ENCODE measurements around the gene EXOC1L.

EXOC1L gene

GRCh38 chr4:55849724-55850123 is 30.1 kb downstream of the EXOC1L start:
- H3K4me3 ChIP-seq (ENCODE audit: low read length): no peak overlapping the region
- peaks cover 12% of the 10 kb centered on the region for H3K79me2 ChIP-seq (ENCODE audit: control insufficient read depth, low read length)
- no peaks in the 10 kb centered on the region for H3K27me3 ChIP-seq (ENCODE audit: control insufficient read depth, low read length)
- H3K9me3 ChIP-seq (ENCODE audit: control insufficient read depth, insufficient read depth, low read length): peaks cover 4% of the 10 kb centered on the region; the same call in 1 of the 2 replicates
- H3K9me2 ChIP-seq (replicated peaks; ENCODE audit: control insufficient read depth, low read length): no peaks in the 10 kb centered on the region
- no peaks in the 10 kb centered on the region for H4K20me1 ChIP-seq (ENCODE audit: control insufficient read depth, insufficient read depth, low read depth, low read length)
- H3K27ac ChIP-seq (ENCODE audit: low read depth, low read length): no peak overlapping the region
- H3K4me2 ChIP-seq (ENCODE audit: low read length): no peak overlapping the region
- TF ChIP-seq CTCF (IDR thresholded peaks at IDR 0.05; ENCODE audit: low read depth, low read length, poor library complexity, severe bottlenecking): no peak
- no peak for TF ChIP-seq EZH2phosphoT487 (IDR thresholded peaks at IDR 0.05; ENCODE audit: borderline replicate concordance, low read length)
- H3K4me1 ChIP-seq (ENCODE audit: control insufficient read depth, low read length): peaks cover 12% of the 10 kb centered on the region
- no peaks in the 10 kb centered on the region for H3F3A ChIP-seq (ENCODE audit: control insufficient read depth, insufficient read depth)
- peaks cover 3% of the 10 kb centered on the region; the same call in 1 of the 2 replicates for H3K36me3 ChIP-seq (ENCODE audit: control insufficient read depth, low read length)

GRCh38 chr4:55851885-55852284 is 32.3 kb downstream of the EXOC1L start:
- Histone ChIP-seq H4K20me1 (ENCODE audit: control insufficient read depth, insufficient read depth, low read depth, low read length) (no peaks in the 10 kb centered on the region), H3K27ac (ENCODE audit: low read depth, low read length) (no peak overlapping the region), H3K9me3 (ENCODE audit: control insufficient read depth, insufficient read depth, low read length) (peaks cover 11% of the 10 kb centered on the region; the same call in 1 of the 2 replicates), H3K4me3 (ENCODE audit: low read length) (no peak overlapping the region), H3K9me2 (replicated peaks; ENCODE audit: control insufficient read depth, low read length) (no peaks in the 10 kb centered on the region), H3K36me3 (ENCODE audit: control insufficient read depth, low read length) (peaks cover 13% of the 10 kb centered on the region), H3K79me2 (ENCODE audit: control insufficient read depth, low read length) (peaks cover 33% of the 10 kb centered on the region), H3K4me1 (ENCODE audit: control insufficient read depth, low read length) (peaks cover 26% of the 10 kb centered on the region), H3K4me2 (ENCODE audit: low read length) (no peak overlapping the region), H3F3A (ENCODE audit: control insufficient read depth, insufficient read depth) (no peaks in the 10 kb centered on the region), H3K27me3 (ENCODE audit: control insufficient read depth, low read length) (no peaks in the 10 kb centered on the region)
- no peak for TF ChIP-seq CTCF (IDR thresholded peaks at IDR 0.05; ENCODE audit: low read depth, low read length, poor library complexity, severe bottlenecking)
- no peak for TF ChIP-seq EZH2phosphoT487 (IDR thresholded peaks at IDR 0.05; ENCODE audit: borderline replicate concordance, low read length)

- peaks cover 17% of the 10 kb centered on the region; the same call in 1 of the 2 replicates for H3K9me3 ChIP-seq (ENCODE audit: control insufficient read depth, insufficient read depth, low read length)
- H3K9me2 ChIP-seq (replicated peaks; ENCODE audit: control insufficient read depth, low read length): no peaks in the 10 kb centered on the region
- H3K4me1 ChIP-seq (ENCODE audit: control insufficient read depth, low read length): peaks cover 33% of the 10 kb centered on the region
- peaks cover 27% of the 10 kb centered on the region for H3K36me3 ChIP-seq (ENCODE audit: control insufficient read depth, low read length)
- peaks cover 48% of the 10 kb centered on the region for H3K79me2 ChIP-seq (ENCODE audit: control insufficient read depth, low read length)
- H3K27me3 ChIP-seq (ENCODE audit: control insufficient read depth, low read length): no peaks in the 10 kb centered on the region
- no peaks in the 10 kb centered on the region for H4K20me1 ChIP-seq (ENCODE audit: control insufficient read depth, insufficient read depth, low read depth, low read length)
- peak within 1 kb of the TSS; percentile 76 for H3K4me2 ChIP-seq (ENCODE audit: low read length)
- H3F3A ChIP-seq (ENCODE audit: control insufficient read depth, insufficient read depth): 0 out of 2 replicates have a peak, but pooled peaks cover 2% of the 10 kb centered on the region
- H3K4me3 ChIP-seq (ENCODE audit: low read length): peak within 1 kb of the TSS; percentile 96
- H3K27ac ChIP-seq (ENCODE audit: low read depth, low read length): peak within 1 kb of the TSS; percentile 34
- TF ChIP-seq EZH2phosphoT487 (IDR thresholded peaks at IDR 0.05; ENCODE audit: borderline replicate concordance, low read length) (no peak), CTCF (IDR thresholded peaks at IDR 0.05; ENCODE audit: low read depth, low read length, poor library complexity, severe bottlenecking) (no peak)
Measured at GRCh38 chr4:55853484-55854046, 34.0 kb downstream of the EXOC1L start, which contains the start of gene EXOC1. EXOC1 (plus strand) TSS chr4:55853648; CDS start chr4:55858324, 4,676 bp downstream.
